Panc1 (cell line): ENCODE measurements around the gene MLPH. TPM values are rescaled to one million over a fixed set of nuclear protein-coding genes. Genes with fewer than 3 reads are reported as not detected.

Source experiments
- ATAC-seq: fragments of 200-7000 bp; cut with Tn5 transposase; 2 replicates; pipeline ENCODE4 v1.9.1; 2020; ENCODE audit warnings: mild to moderate bottlenecking, moderate library complexity
- BruUV-seq: library from RNA; stranded (reverse); fragments of 400-500 nt; replicated peaks from 2 replicates; lab custom pipeline; 2021; lab: Mats Ljungman, UMichigan
- CTCF ChIA-PET: fragments of 300-600 bp; sonication (Branson Sonifier 250); formaldehyde crosslinking; loops from one replicate; lab custom pipeline; 2022; ENCODE audit warnings: antibody characterized with exemption; lab: Charles Lee
- POLR2A ChIA-PET: fragments of 300-600 bp; sonication (Branson Sonifier 250); formaldehyde crosslinking; loops from one replicate; lab custom pipeline; 2022; ENCODE audit warnings: antibody characterized with exemption; lab: Charles Lee
- DNase-seq: peaks from one replicate; pipeline ENCODE4 v3.0.0-alpha.2; 2010; ENCODE audit warnings: low read depth, low spot score
- H3K27ac ChIP-seq: 2 replicates; pipeline ENCODE4 v1.5.1; 2011; ENCODE audit warnings: mild to moderate bottlenecking, low read length, inconsistent platforms
- H3K27me3 ChIP-seq: fragments of 200-500 bp; sonication (Bioruptor generic); 2 replicates; pipeline ENCODE4 v1.6.0; 2014; ENCODE audit warnings: low read length, inconsistent platforms; ENCODE audit not compliant: control insufficient read depth, insufficient read depth
- H3K36me3 ChIP-seq: fragments of 200-500 bp; sonication (Bioruptor generic); 2 replicates; pipeline ENCODE4 v1.5.1; 2014; ENCODE audit warnings: inconsistent platforms, mild to moderate bottlenecking, low read length, moderate library complexity; ENCODE audit not compliant: control insufficient read depth, insufficient read depth
- H3K4me1 ChIP-seq: 2 replicates; pipeline ENCODE4 v1.5.1; 2011; ENCODE audit warnings: inconsistent platforms, mild to moderate bottlenecking, low read length, moderate library complexity; ENCODE audit not compliant: control insufficient read depth, insufficient read depth
- H3K4me3 ChIP-seq, 2 experiments: 2 replicates each; pipeline ENCODE4 v1.5.1; 2011 to 2012; ENCODE audit warnings: low read depth in 2 of 2, low read length in 2 of 2, mild to moderate bottlenecking in 2 of 2, inconsistent platforms in 1 of 2, moderate library complexity in 1 of 2
- H3K9me3 ChIP-seq: fragments of 200-500 bp; sonication (Bioruptor generic); 2 replicates; pipeline ENCODE4 v1.5.1; 2014; ENCODE audit warnings: low read depth, mild to moderate bottlenecking, inconsistent platforms, low read length, moderate library complexity; ENCODE audit not compliant: control insufficient read depth, insufficient read depth
- POLR2AphosphoS5 ChIP-seq: IDR thresholded peaks from 2 replicates; pipeline ENCODE4 v1.6.1; 2012; ENCODE audit warnings: mild to moderate bottlenecking, low read depth, low read length, moderate library complexity
- SIN3A ChIP-seq: IDR thresholded peaks from 2 replicates; pipeline ENCODE4 v1.6.1; 2012; ENCODE audit warnings: low read depth, mild to moderate bottlenecking, low read length, moderate library complexity, borderline replicate concordance; ENCODE audit not compliant: insufficient read depth
- TCF7L2 ChIP-seq: IDR thresholded peaks from 2 replicates; pipeline ENCODE4 v1.6.1; 2011; ENCODE audit warnings: mild to moderate bottlenecking, low read depth, low read length, inconsistent platforms
- in situ Hi-C: cut with HindIII; loops from 2 replicates; pipeline ENCODE4 v1.10.0; 2016; ENCODE audit warnings: low sequenced_read_pairs, low pct_unique_long_range_greater_than_20kb
- intact Hi-C: fragments of 100-400 bp; cut with micrococcal nuclease; formaldehyde crosslinking; loops from one replicate; pipeline ENCODE4 v1.10.0; 2022; ENCODE audit not compliant: unreplicated experiment
- total RNA-seq: library from RNA; stranded (reverse); gene quantifications from one replicate; pipeline ENCODE4 v1.2.1, GENCODE V29; 2021; ENCODE audit not compliant: unreplicated experiment
- TF ChIP-seq, protein P1 (sequence below), 2 experiments: IDR thresholded peaks; 2 replicates each; pipeline ENCODE4 v1.6.1; 2011 to 2012; ENCODE audit warnings: low read depth in 2 of 2, control low read depth in 1 of 2, low read length in 1 of 2, mild to moderate bottlenecking in 1 of 2, moderate library complexity in 1 of 2; ENCODE audit not compliant: insufficient read depth in 1 of 2
- TF ChIP-seq, protein P2 (sequence below): fragments of 450-650 bp; IDR thresholded peaks from 2 replicates; pipeline ENCODE4 v1.5.1; 2017; ENCODE audit warnings: mild to moderate bottlenecking

The MLPH gene
- total RNA-seq, 1 experiment from 2014 or later = 60.2 TPM

DNA sequence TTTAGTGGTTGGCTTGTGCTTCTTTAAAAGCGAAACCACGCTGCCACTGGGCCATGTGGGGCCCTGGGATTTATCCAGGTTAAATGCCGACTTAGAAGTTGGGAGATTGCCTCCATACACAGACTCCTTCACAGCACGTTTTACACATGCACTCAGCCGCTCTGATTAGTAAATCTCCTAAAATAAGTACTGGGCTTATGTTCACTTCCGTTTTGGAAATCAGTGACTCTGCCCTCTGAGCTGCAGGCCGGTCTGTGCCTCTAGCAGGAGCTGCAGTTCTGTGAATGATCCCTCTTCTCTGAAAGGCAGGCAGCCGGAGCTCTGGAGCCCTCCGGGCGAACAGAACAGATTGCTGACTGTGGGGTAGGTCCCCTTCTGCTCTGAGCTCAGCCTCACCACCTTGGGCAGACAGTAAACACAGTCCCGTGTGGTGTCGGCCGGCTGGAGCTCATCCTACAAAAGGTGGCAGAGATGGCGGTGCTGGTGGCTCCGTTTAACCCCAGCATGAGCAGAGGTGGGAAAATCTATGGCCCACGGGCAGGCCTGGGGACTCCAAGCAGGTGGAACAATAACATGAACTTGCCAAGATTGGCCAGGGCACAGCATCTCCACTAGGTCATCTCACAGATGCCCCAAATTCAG is 113.3 kb downstream of the MLPH start:
- Histone ChIP-seq H3K27me3 (no peaks in the 10 kb centered on the region), H3K36me3 (no peaks in the 10 kb centered on the region), H3K4me3 (no peak overlapping the region), H3K27ac (peak overlapping the region; percentile 52), H3K9me3 (no peaks in the 10 kb centered on the region), H3K4me1 (peaks cover 9% of the 10 kb centered on the region)
- TF ChIP-seq, protein P1, sequence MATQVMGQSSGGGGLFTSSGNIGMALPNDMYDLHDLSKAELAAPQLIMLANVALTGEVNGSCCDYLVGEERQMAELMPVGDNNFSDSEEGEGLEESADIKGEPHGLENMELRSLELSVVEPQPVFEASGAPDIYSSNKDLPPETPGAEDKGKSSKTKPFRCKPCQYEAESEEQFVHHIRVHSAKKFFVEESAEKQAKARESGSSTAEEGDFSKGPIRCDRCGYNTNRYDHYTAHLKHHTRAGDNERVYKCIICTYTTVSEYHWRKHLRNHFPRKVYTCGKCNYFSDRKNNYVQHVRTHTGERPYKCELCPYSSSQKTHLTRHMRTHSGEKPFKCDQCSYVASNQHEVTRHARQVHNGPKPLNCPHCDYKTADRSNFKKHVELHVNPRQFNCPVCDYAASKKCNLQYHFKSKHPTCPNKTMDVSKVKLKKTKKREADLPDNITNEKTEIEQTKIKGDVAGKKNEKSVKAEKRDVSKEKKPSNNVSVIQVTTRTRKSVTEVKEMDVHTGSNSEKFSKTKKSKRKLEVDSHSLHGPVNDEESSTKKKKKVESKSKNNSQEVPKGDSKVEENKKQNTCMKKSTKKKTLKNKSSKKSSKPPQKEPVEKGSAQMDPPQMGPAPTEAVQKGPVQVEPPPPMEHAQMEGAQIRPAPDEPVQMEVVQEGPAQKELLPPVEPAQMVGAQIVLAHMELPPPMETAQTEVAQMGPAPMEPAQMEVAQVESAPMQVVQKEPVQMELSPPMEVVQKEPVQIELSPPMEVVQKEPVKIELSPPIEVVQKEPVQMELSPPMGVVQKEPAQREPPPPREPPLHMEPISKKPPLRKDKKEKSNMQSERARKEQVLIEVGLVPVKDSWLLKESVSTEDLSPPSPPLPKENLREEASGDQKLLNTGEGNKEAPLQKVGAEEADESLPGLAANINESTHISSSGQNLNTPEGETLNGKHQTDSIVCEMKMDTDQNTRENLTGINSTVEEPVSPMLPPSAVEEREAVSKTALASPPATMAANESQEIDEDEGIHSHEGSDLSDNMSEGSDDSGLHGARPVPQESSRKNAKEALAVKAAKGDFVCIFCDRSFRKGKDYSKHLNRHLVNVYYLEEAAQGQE (IDR thresholded peaks at IDR 0.05; ENCODE audit: insufficient read depth in 1 of 2, low read depth in 2 of 2, low read length in 1 of 2) = no peak
- no peak for TF ChIP-seq TCF7L2
- TF ChIP-seq POLR2AphosphoS5 = no peak
- TF ChIP-seq SIN3A = no peak
- TF ChIP-seq, protein P2, sequence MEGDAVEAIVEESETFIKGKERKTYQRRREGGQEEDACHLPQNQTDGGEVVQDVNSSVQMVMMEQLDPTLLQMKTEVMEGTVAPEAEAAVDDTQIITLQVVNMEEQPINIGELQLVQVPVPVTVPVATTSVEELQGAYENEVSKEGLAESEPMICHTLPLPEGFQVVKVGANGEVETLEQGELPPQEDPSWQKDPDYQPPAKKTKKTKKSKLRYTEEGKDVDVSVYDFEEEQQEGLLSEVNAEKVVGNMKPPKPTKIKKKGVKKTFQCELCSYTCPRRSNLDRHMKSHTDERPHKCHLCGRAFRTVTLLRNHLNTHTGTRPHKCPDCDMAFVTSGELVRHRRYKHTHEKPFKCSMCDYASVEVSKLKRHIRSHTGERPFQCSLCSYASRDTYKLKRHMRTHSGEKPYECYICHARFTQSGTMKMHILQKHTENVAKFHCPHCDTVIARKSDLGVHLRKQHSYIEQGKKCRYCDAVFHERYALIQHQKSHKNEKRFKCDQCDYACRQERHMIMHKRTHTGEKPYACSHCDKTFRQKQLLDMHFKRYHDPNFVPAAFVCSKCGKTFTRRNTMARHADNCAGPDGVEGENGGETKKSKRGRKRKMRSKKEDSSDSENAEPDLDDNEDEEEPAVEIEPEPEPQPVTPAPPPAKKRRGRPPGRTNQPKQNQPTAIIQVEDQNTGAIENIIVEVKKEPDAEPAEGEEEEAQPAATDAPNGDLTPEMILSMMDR = no peak
- ATAC-seq (no peak), DNase-seq (no peak)
- in situ Hi-C loops (no loop called here), intact Hi-C loops (no loop called here)
- ChIA-PET CTCF (interaction anchor here (1.4 kb wide), 1 partner anchor 8 kb away, joined by 3 read pairs; no protein-coding TSS in a partner anchor), POLR2A (no interaction called here)
- BruUV-seq = no TSS peak

DNA sequence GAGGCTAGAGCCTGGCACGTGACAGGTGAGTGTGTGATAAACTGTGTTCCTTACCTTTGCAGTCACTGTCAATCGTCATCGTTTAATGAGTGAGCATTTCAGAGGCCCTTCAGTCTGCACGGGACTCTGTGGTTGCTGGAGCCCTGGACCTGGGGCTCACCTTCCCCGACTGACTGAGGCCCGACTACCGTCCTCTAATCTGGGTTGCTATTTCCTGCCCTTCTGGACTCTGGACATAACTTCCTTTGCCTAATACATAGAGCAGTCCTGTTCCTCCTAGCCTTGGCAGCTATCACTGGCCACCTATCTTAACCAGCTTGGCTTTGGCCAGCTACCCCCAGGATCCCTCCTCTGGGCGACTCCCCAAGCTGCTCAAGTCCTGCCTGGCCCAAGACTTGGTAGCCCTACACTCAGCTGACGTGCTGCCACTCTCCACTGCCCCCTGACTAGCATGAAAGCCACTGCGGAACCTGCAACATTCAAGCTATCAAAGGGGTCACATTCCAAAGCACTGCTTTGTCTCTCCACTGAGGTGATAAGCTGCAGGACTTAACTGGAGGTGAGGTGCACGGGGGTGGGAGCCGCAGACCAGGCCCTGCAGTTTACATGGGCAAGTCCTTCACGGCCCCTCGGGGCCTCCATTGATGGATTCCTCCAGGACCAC is 114.5 kb downstream of the MLPH start:
- TF ChIP-seq, protein P1 (IDR thresholded peaks at IDR 0.05; ENCODE audit: insufficient read depth in 1 of 2, low read depth in 2 of 2, low read length in 1 of 2) = no peak
- no peak for TF ChIP-seq POLR2AphosphoS5
- intact Hi-C loops = no loop called here
- Histone ChIP-seq H3K27me3 (no peaks in the 10 kb centered on the region), H3K9me3 (no peaks in the 10 kb centered on the region), H3K4me3 (no peak overlapping the region), H3K27ac (peak overlapping the region; percentile 48), H3K36me3 (no peaks in the 10 kb centered on the region), H3K4me1 (peaks cover 7% of the 10 kb centered on the region)
- CTCF ChIA-PET = interaction anchor here (0.6 to 1.0 kb wide), 3 partner anchors 9 to 21 kb away, joined by 3 to 4 read pairs (median 3); no protein-coding TSS in a partner anchor
- DNase-seq = no peak
- in situ Hi-C loops = no loop called here
- POLR2A ChIA-PET = no interaction called here
- no peak for ATAC-seq
- BruUV-seq = no TSS peak
